Activated CD8-positive, alpha-beta memory T cell treated with anti-CD3 and anti-CD28 coated beads for 48 hours (primary cell): ENCODE measurements around the gene SLC10A6.

Experiments
- DNase-seq, 3 experiments: peaks; one replicate each; pipeline ENCODE4 v3.0.0-alpha.2; 2020; ENCODE audit warnings: low read depth in 2 of 3, low spot score in 2 of 3

The SLC10A6 gene

DNA sequence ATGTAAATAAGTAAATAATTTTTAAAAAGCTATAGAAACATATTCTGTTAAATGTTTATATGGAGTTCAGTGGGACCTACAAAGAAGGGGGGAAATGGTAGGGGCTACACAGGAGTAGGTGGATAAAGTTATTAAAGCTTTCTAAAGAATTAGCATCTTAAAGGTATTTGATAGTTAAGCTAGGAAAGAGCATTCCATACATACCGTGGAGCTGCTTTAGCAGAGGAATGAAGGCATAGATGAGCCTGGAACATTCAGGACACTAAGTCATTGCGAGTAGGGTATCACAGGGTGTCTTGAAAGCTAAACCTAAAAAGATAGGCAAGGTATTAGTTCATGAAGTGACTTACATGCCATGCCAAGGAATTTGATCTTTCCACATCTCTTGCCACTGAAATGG lies 60.4 kb downstream of the SLC10A6 start:
- no peak for DNase-seq

DNA sequence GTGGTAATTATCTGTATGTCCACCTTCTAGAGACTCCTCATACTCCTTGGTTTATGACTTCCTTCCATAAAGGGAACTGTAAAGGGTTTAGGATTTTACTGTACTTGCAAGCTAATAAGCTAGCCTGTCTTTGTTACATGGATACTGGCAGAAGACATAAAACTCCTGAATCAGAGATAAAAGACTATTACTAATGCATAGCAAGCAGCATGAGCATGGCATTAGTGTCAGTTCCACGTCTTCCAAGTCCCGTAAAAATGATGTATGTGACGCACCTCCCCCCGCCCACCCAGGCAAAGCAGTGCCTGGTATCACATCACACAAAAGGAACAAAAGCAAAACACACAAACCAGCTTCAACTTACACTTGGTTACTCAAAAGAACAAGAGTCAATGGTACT lies 71.0 kb downstream of the SLC10A6 start:
- DNase-seq, result no peak

DNA sequence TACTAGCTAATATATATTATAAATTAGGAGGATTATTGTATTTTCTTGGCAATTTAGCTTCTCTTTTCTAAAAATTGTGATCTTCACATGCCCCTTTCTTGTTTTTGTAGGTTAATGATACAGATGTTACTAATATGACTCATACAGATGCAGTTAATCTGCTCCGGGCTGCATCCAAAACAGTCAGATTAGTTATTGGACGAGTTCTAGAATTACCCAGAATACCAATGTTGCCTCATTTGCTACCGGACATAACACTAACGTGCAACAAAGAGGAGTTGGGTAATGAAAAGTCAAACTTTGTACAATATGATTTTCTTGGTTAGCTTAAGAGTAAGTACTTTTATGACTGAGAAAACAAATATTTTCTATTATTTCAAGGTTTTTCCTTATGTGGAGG lies 74.1 kb downstream of the SLC10A6 start:
- no peak for DNase-seq
